Measurements from ENCODE around the gene IGF2BP3. TPM values are rescaled to one million over a fixed set of nuclear protein-coding genes. Genes with fewer than 3 reads are reported as not detected.
"Not testable (repeated sequence)": the region's sequence is repeated elsewhere in the genome, so short reads cannot be mapped to it uniquely, and the experiment has no call there.

Gene IGF2BP3
- total RNA-seq, 5 donors from 2014 or later (not counting 1 experiment from before 2014, with no cell fraction given): 0.46 to 1.9 (median 0.55) TPM; not detected in 1

- H3K4me3 ChIP-seq (ENCODE audit: control insufficient read depth in 1 of 2, extremely low read depth in 1 of 2, low read length in 1 of 2): peak overlapping the region; percentile 61 to 77
- H3K4me1 Mint-ChIP-seq: peaks cover 4 to 9% (median 6%) of the 10 kb centered on the region in 3 donors
- no peaks in the 10 kb centered on the region for H3K27me3 Mint-ChIP-seq
- POLR2A ChIA-PET: interaction anchor here (0.6 to 1.5 kb wide), 5 partner anchors 18 to 192 kb away, joined by 3 to 5 read pairs (median 3); no protein-coding TSS in a partner anchor
- WGBS (ENCODE audit: insufficient coverage): 42% methylated on average over 42 of the region's 56 CpGs
- H3K4me1 ChIP-seq (ENCODE audit: control insufficient read depth in 1 of 2, extremely low read depth in 1 of 2, insufficient read depth in 2 of 2, low read length in 2 of 2): peaks cover 2 to 13% of the 10 kb centered on the region in 2 experiments
- ATAC-seq (replicated peaks in 1 of 4) (peak; percentile 90 to 91 (median 91)), DNase-seq (peak in 34 of 35 experiments; percentile 38 to 75 (median 60))
- no peaks in the 10 kb centered on the region for H3K36me3 ChIP-seq (ENCODE audit: control insufficient read depth in 2 of 2, extremely low read depth in 1 of 2, insufficient read depth in 1 of 2, low read length in 1 of 2)
- no peaks in the 10 kb centered on the region for H3K27me3 ChIP-seq (replicated peaks in 1 of 2; ENCODE audit: control insufficient read depth in 2 of 2, extremely low read depth in 1 of 2, insufficient read depth in 2 of 2, low read length in 1 of 2)
- peak overlapping the region; percentile 79 to 81 (median 80) for H3K4me3 Mint-ChIP-seq
- H3K27ac ChIP-seq (ENCODE audit: low read length): peak overlapping the region; percentile 67
- no peaks in the 10 kb centered on the region for H3K9me3 ChIP-seq
- peak overlapping the region; percentile 64 to 67 for H3K27ac Mint-ChIP-seq
- CTCF ChIA-PET: interaction anchor here (0.6 to 1.4 kb wide), 6 partner anchors 26 to 1331 kb away, joined by 3 to 8 read pairs (median 4); no protein-coding TSS in a partner anchor
- no peaks in the 10 kb centered on the region for H3K9me3 Mint-ChIP-seq
- no peaks in the 10 kb centered on the region for H3K36me3 Mint-ChIP-seq
Observed at GRCh38 chr7:23490357-23491135, 20.3 kb upstream of the IGF2BP3 start.

GRCh38 chr7:23488714-23489113 is 18.4 kb upstream of the IGF2BP3 start:
- H3K27me3 ChIP-seq (replicated peaks in 1 of 2; ENCODE audit: control insufficient read depth in 2 of 2, extremely low read depth in 1 of 2, insufficient read depth in 2 of 2, low read length in 1 of 2); H3K4me3 Mint-ChIP-seq; H3K27ac ChIP-seq (ENCODE audit: low read length); H3K36me3 Mint-ChIP-seq; H3K4me3 ChIP-seq (ENCODE audit: control insufficient read depth in 1 of 2, extremely low read depth in 1 of 2, low read length in 1 of 2); H3K27ac Mint-ChIP-seq; H3K27me3 Mint-ChIP-seq; CTCF ChIA-PET; POLR2A ChIA-PET; H3K36me3 ChIP-seq (ENCODE audit: control insufficient read depth in 2 of 2, extremely low read depth in 1 of 2, insufficient read depth in 1 of 2, low read length in 1 of 2); H3K9me3 Mint-ChIP-seq; H3K4me1 Mint-ChIP-seq; H3K9me3 ChIP-seq; ATAC-seq (replicated peaks in 1 of 4); DNase-seq: not testable (repeated sequence)
- no CpG with 5 or more reads among the region's 13 CpGs for WGBS (ENCODE audit: insufficient coverage)
- peaks cover 2 to 13% of the 10 kb centered on the region in 2 experiments for H3K4me1 ChIP-seq (ENCODE audit: control insufficient read depth in 1 of 2, extremely low read depth in 1 of 2, insufficient read depth in 2 of 2, low read length in 2 of 2)

DNA sequence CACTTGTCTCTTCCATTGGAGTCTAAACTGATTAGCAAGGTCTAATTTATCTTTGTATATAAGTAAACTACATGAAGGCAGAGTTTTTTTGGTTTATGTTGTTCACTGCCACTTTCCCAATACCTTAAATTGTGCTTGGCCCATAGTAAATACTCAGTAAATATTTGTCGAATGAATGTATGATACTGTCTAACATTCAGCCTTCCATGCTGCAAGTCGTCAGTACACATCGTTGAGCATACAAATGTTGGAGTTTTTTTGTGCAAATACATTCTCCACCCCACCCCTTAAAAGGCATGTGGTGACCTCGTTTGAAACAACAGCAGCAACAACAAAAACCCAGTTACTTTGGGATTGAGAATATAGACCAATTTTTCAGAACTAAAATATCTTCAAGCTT is 17.4 kb upstream of the IGF2BP3 start:
- H3K4me3 Mint-ChIP-seq: no peak overlapping the region
- POLR2A ChIA-PET: no interaction called here
- Histone ChIP-seq H3K4me3 (ENCODE audit: control insufficient read depth in 1 of 2, extremely low read depth in 1 of 2, low read length in 1 of 2) (no peak overlapping the region), H3K9me3 (no peaks in the 10 kb centered on the region), H3K27me3 (replicated peaks in 1 of 2; ENCODE audit: control insufficient read depth in 2 of 2, extremely low read depth in 1 of 2, insufficient read depth in 2 of 2, low read length in 1 of 2) (peaks cover 0 to 4% of the 10 kb centered on the region in 2 experiments), H3K4me1 (ENCODE audit: control insufficient read depth in 1 of 2, extremely low read depth in 1 of 2, insufficient read depth in 2 of 2, low read length in 2 of 2) (peaks cover 2 to 13% of the 10 kb centered on the region in 2 experiments), H3K27ac (ENCODE audit: low read length) (no peak overlapping the region), H3K36me3 (ENCODE audit: control insufficient read depth in 2 of 2, extremely low read depth in 1 of 2, insufficient read depth in 1 of 2, low read length in 1 of 2) (no peaks in the 10 kb centered on the region)
- H3K36me3 Mint-ChIP-seq: no peaks in the 10 kb centered on the region
- ATAC-seq (replicated peaks in 1 of 4) (no peak), DNase-seq (no peak)
- H3K9me3 Mint-ChIP-seq: no peaks in the 10 kb centered on the region
- no peak overlapping the region for H3K27ac Mint-ChIP-seq
- peaks cover 0 to 2% of the 10 kb centered on the region in 2 donors for H3K27me3 Mint-ChIP-seq
- H3K4me1 Mint-ChIP-seq: peaks cover 4 to 9% (median 6%) of the 10 kb centered on the region in 3 donors
- CTCF ChIA-PET: interaction anchor here in 1 of 2 donors (0.6 kb wide), 1 partner anchor 26 kb away, joined by 3 read pairs; no protein-coding TSS in a partner anchor
- WGBS (ENCODE audit: insufficient coverage): no CpG with 5 or more reads among the region's 4 CpGs

GRCh38 chr7:23486002-23486773 is 15.9 kb upstream of the IGF2BP3 start:
- peaks cover 4 to 13% of the 10 kb centered on the region in 2 donors for H3K27me3 Mint-ChIP-seq
- no peak overlapping the region for H3K4me3 Mint-ChIP-seq
- 92% methylated on average over 2 of the region's 13 CpGs for WGBS (ENCODE audit: insufficient coverage)
- no peak for DNase-seq
- no peak overlapping the region for H3K27ac Mint-ChIP-seq
- no peaks in the 10 kb centered on the region for H3K36me3 ChIP-seq (ENCODE audit: control insufficient read depth in 2 of 2, extremely low read depth in 1 of 2, insufficient read depth in 1 of 2, low read length in 1 of 2)
- no peak for ATAC-seq (replicated peaks in 1 of 4)
- H3K4me1 ChIP-seq (ENCODE audit: control insufficient read depth in 1 of 2, extremely low read depth in 1 of 2, insufficient read depth in 2 of 2, low read length in 2 of 2): peaks cover 2 to 13% of the 10 kb centered on the region in 2 experiments
- ChIA-PET POLR2A (interaction anchor here (0.5 to 0.7 kb wide), 5 partner anchors 28 to 140 kb away, joined by 3 to 4 read pairs (median 3); no protein-coding TSS in a partner anchor), CTCF (interaction anchor here in 1 of 2 donors (0.6 kb wide), 1 partner anchor 181 kb away, joined by 3 read pairs; no protein-coding TSS in a partner anchor)
- H3K9me3 ChIP-seq: no peaks in the 10 kb centered on the region
- H3K27ac ChIP-seq (ENCODE audit: low read length): no peak overlapping the region
- no peaks in the 10 kb centered on the region for H3K36me3 Mint-ChIP-seq
- H3K4me3 ChIP-seq (ENCODE audit: control insufficient read depth in 1 of 2, extremely low read depth in 1 of 2, low read length in 1 of 2): no peak overlapping the region
- no peaks in the 10 kb centered on the region for H3K9me3 Mint-ChIP-seq
- peaks cover 0 to 5% of the 10 kb centered on the region in 2 experiments for H3K27me3 ChIP-seq (replicated peaks in 1 of 2; ENCODE audit: control insufficient read depth in 2 of 2, extremely low read depth in 1 of 2, insufficient read depth in 2 of 2, low read length in 1 of 2)
- peaks cover 4 to 9% (median 6%) of the 10 kb centered on the region in 3 donors for H3K4me1 Mint-ChIP-seq

GRCh38 chr7:23482686-23483085 is 12.4 kb upstream of the IGF2BP3 start:
- H3K36me3 Mint-ChIP-seq: no peaks in the 10 kb centered on the region
- Histone ChIP-seq H3K27me3 (replicated peaks in 1 of 2; ENCODE audit: control insufficient read depth in 2 of 2, extremely low read depth in 1 of 2, insufficient read depth in 2 of 2, low read length in 1 of 2) (peaks cover 0 to 17% of the 10 kb centered on the region in 2 experiments), H3K36me3 (ENCODE audit: control insufficient read depth in 2 of 2, extremely low read depth in 1 of 2, insufficient read depth in 1 of 2, low read length in 1 of 2) (no peaks in the 10 kb centered on the region), H3K27ac (ENCODE audit: low read length) (no peak overlapping the region), H3K4me1 (ENCODE audit: control insufficient read depth in 1 of 2, extremely low read depth in 1 of 2, insufficient read depth in 2 of 2, low read length in 2 of 2) (no peaks in the 10 kb centered on the region), H3K9me3 (no peaks in the 10 kb centered on the region), H3K4me3 (ENCODE audit: control insufficient read depth in 1 of 2, extremely low read depth in 1 of 2, low read length in 1 of 2) (no peak overlapping the region)
- H3K9me3 Mint-ChIP-seq: no peaks in the 10 kb centered on the region
- CTCF ChIA-PET: interaction anchor here in 1 of 2 donors (0.6 to 0.7 kb wide), 2 partner anchors 40 to 50 kb away, joined by 3 read pairs; no protein-coding TSS in a partner anchor
- DNase-seq (no peak), ATAC-seq (replicated peaks in 1 of 4) (no peak)
- no peaks in the 10 kb centered on the region for H3K4me1 Mint-ChIP-seq
- POLR2A ChIA-PET: no interaction called here
- no peak overlapping the region for H3K4me3 Mint-ChIP-seq
- 100% methylated on average over 1 of the region's 4 CpGs for WGBS (ENCODE audit: insufficient coverage)
- no peak overlapping the region for H3K27ac Mint-ChIP-seq
- peaks cover 13 to 29% of the 10 kb centered on the region in 2 donors for H3K27me3 Mint-ChIP-seq

All from T-cell (primary cell).